HCT116 (cell line): ENCODE measurements around the gene NAALADL2.

ENCODE experiments used
- EZH2phosphoT487 ChIP-seq: fragments of 200-600 bp; IDR thresholded peaks from 2 replicates; pipeline ENCODE4 v1.6.1; 2018; ENCODE audit warnings: antibody characterized with exemption, borderline replicate concordance
- JUND ChIP-seq: IDR thresholded peaks from 2 replicates; pipeline ENCODE4 v1.6.1; 2012
- POLR2A ChIP-seq: IDR thresholded peaks from 2 replicates; pipeline ENCODE4 v1.7.0; 2011; ENCODE audit warnings: borderline replicate concordance; ENCODE audit not compliant: insufficient read depth, insufficient read length; ENCODE audit errors: extremely low read depth
- POLR2AphosphoS5 ChIP-seq: IDR thresholded peaks from 2 replicates; pipeline ENCODE4 v1.6.1; 2011; ENCODE audit warnings: mild to moderate bottlenecking, low read depth, low read length, moderate library complexity
- REST ChIP-seq: IDR thresholded peaks from 2 replicates; pipeline ENCODE4 v1.6.1; 2012; ENCODE audit warnings: low read depth
- ZNF274 ChIP-seq: fragments of 200-500 bp; sonication (Bioruptor generic); IDR thresholded peaks from 2 replicates; pipeline ENCODE4 v1.6.1; 2014; ENCODE audit warnings: mild to moderate bottlenecking, low read depth, low read length, inconsistent platforms
- TF ChIP-seq, protein P1 (sequence below), 3 experiments: fragments of 200-600 bp in 1 of 3; sonication (generic) in 1 of 3; IDR thresholded peaks in 2 of 3; conservative IDR thresholded peaks in 1 of 3; 2 replicates each; pipeline ENCODE4 v1.5.1; 2012 to 2017; ENCODE audit warnings: low read depth in 2 of 3, low read length in 2 of 3, antibody characterized with exemption in 1 of 3, borderline replicate concordance in 1 of 3, control low read depth in 1 of 3, mild to moderate bottlenecking in 1 of 3, mixed read lengths in 1 of 3, mixed run types in 1 of 3, moderate library complexity in 1 of 3; ENCODE audit not compliant: insufficient read depth in 1 of 3

- TF ChIP-seq EZH2phosphoT487 (no peak), POLR2AphosphoS5 (no peak), ZNF274 (no peak), POLR2A (no peak), JUND (no peak), REST (no peak)
- TF ChIP-seq, protein P1, sequence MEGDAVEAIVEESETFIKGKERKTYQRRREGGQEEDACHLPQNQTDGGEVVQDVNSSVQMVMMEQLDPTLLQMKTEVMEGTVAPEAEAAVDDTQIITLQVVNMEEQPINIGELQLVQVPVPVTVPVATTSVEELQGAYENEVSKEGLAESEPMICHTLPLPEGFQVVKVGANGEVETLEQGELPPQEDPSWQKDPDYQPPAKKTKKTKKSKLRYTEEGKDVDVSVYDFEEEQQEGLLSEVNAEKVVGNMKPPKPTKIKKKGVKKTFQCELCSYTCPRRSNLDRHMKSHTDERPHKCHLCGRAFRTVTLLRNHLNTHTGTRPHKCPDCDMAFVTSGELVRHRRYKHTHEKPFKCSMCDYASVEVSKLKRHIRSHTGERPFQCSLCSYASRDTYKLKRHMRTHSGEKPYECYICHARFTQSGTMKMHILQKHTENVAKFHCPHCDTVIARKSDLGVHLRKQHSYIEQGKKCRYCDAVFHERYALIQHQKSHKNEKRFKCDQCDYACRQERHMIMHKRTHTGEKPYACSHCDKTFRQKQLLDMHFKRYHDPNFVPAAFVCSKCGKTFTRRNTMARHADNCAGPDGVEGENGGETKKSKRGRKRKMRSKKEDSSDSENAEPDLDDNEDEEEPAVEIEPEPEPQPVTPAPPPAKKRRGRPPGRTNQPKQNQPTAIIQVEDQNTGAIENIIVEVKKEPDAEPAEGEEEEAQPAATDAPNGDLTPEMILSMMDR (IDR thresholded peaks at IDR 0.05 in 2 of 3, conservative IDR thresholded peaks at IDR 0.05 in 1 of 3; ENCODE audit: borderline replicate concordance in 1 of 3, insufficient read depth in 1 of 3, low read depth in 2 of 3, low read length in 2 of 3), result no peak
Observed at GRCh38 chr3:175070946-175071345, 211.8 kb downstream of the NAALADL2 start.
